GM15510 (cell line): ENCODE results near the gene DPYSL5.

ENCODE experiments used
- POLR2A ChIP-seq: IDR thresholded peaks from 3 replicates; pipeline ENCODE4 v1.6.1; 2011; ENCODE audit warnings: borderline replicate concordance; ENCODE audit not compliant: insufficient read length; ENCODE audit errors: extremely low read depth

DPYSL5 gene

DNA sequence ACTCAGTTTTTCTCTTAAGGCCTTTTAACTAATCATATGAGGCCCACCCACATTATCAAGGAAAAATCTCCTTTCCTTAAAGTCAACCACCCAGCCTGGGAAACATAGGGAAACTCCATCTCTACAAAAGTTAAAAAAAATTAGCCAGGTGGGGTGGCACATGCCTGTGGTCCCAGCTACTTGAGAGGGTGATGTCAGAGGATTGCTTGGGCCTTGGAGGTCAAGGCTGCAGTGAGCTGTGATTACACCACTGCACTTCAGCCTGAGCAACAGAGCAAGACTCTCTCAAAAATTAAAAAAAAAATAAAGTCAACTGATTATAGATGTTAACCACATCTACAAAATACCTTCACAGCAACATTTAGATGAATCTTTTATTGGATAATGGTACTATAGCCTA, 5.8 kb downstream of the DPYSL5 start:
- no peak for TF ChIP-seq POLR2A

DNA sequence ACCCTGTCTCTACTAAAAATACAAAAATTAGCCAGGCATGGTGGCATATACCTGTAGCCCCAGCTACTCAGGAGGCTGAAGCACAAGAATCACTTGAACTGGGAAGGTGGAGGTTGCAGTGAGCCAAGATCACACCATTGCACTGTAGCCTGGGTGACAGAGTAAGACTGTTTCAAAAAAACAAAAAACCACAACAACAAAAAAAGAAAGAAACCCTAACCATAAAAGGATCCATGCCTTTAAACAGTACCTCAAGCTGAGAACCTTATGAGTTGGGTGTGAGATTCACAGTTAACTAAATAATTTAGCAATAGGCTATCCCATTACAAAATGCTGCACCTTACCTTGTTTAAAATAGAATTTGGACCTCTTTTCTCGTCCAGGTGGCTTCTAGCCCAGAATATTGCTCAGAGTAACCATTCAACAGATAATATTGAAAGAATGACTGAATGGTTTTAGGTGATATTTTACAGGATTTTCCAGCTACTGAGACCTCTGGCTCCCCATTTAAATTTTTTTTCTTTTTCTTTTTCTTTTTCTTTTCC, 6.4 kb downstream of the DPYSL5 start:
- TF ChIP-seq POLR2A, result no peak

DNA sequence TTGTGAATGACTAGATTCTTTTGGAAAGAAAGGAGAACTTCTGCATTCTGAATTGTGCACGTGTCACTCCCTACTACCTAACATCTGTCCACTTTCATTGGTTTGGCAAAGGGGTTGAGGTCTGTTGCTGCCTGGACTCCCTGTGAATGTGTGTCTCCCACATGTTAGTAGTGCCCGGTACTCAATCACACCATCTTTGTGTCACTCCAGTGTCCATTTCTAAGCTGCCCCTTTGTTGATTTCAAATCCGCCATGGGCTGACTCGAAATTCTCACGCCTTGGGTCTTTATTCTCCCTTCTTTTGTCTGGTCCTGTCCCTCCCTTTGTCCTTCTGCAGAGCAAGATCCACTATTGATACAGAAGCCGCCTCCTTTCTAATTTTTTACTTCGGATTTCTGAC, 7.5 kb downstream of the DPYSL5 start:
- no peak for TF ChIP-seq POLR2A

DNA sequence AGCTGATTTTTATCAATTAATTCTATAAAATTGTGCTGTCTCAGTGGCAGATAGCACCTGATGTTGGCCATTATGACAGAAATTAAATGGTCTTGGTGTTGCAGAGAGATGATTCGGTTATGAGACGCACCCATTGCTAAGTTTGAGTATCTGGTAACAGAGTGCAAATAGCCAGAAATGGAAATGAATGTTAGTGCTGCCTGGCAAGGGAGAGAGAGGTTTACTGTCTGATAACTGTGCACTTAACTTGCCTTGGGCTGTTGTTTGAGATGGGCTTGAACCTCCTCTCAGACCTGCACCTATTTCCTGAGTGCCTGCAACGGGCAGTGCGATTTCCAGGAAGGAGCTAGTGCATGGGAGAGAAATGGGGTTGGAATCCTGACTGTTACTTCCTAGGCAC, 11.7 kb downstream of the DPYSL5 start:
- TF ChIP-seq POLR2A, result no peak

DNA sequence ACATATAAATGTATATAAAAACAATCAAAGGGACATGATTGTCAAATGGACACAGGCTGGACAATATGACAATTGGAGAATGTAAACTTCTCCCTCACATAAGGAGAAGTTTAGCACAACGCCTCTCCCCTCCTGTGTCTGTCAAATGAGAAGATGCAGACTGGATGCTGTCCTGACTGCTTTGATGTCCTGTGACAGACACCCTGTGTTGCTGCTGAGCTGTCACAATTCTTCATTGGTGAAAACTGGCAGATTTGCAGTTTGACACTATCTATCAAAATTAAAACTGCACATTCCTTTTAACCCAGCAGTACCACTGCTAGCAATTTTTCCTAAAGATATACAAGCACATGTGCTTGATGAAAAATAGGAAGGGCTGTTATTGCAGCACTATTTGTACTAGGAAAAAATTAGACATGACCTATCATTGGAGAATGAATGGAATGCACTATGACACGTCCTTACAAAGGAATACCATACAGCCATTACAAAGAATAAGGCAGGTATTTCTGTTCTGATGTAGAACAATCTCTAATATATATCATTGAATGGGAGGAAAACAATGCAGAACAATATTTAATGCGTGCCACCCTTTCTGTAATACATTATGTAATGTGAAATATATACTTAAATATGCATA, 12.4 kb downstream of the DPYSL5 start:
- no peak for TF ChIP-seq POLR2A

DNA sequence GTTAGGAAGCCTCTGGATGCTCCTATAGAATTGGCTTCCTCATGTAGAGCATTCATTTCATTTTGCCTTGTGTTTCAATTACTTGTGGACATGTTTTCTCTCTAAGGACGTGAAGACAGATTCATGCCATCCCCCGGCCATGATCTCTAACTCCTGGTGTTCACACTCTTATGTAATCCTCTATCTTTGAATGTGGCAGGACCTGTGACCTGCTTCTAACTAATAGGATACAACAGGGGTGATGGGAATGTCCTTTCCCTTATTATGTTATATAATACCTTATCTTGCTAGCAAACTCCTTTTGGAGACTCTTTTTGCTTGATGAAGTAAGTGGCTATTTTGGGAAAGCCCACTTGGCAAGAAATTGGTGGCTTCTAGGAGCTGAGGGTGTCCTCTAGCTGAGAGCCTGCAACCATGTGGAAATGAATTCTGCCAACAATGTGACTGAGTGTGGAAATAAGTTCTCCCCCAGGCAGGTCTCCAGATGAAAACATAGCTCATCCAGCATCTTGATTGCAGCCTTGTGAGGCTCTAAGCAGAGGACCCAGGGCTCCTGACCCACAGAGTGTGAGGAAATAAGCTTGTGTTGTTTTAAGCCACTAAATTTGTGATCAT, 13.8 kb downstream of the DPYSL5 start:
- TF ChIP-seq POLR2A, result no peak

DNA sequence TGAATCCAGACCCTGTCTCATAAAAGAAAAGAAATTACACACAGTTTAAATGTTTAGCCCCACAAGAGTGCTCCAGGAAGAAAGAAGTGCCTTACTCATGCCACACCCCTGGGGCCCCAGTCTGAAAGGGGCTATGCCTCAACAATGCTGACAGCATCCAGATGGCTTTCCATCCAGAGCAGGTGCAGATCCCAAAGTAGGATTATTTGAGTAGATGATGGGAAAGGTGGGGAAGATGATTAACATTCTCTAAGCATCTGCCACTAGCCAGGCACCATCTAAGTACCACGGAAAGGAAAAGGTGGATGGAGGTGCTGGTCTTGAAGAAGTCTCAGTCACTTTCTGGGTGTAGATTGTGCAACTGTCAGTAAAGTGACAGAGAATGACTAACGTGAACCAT, 16.3 kb downstream of the DPYSL5 start:
- no peak for TF ChIP-seq POLR2A

DNA sequence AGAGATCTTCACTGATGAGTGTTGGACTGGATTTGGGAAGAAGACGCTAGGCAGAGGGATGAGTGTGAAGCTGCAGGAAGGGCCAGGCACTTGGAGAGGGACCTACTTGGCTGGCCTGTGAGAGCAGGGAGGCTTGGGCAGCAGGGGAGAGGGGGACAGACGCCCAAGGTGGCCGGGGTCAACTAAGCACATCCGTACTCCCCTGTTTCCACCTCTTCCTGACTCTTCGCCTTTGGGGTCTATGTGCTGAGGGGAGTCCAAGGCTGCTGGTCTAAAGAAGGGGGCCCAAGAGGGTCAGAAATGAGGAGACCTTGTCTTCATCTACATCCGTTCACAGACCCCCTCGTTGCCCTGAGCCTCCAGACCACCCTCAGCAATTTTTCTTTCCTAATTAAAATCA, 16.7 kb downstream of the DPYSL5 start:
- TF ChIP-seq POLR2A, result no peak

DNA sequence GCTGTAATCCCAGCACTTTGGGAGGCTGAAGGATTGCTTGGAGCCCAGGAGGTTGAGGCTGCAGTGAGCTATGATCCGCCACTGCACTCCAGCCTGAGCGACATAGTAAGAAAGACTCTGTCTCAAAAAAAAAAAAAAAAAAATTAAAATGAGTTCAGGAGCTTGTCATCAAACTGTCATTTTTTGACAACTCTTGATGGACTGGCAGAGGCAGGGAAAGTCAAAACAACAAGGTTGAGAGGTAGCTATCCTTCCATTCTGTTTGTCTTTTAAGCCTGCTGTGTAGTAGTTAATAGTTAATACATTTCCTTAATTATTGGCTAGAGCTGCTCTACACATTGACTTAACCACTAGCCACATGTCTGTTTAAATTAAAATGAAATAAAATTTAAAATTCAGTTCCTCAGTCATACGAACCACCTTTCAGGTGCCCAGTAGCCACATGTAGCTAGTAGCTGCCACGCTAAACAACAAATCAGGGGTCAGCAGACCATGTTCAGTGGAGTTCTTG, 22.7 kb downstream of the DPYSL5 start:
- no peak for TF ChIP-seq POLR2A

DNA sequence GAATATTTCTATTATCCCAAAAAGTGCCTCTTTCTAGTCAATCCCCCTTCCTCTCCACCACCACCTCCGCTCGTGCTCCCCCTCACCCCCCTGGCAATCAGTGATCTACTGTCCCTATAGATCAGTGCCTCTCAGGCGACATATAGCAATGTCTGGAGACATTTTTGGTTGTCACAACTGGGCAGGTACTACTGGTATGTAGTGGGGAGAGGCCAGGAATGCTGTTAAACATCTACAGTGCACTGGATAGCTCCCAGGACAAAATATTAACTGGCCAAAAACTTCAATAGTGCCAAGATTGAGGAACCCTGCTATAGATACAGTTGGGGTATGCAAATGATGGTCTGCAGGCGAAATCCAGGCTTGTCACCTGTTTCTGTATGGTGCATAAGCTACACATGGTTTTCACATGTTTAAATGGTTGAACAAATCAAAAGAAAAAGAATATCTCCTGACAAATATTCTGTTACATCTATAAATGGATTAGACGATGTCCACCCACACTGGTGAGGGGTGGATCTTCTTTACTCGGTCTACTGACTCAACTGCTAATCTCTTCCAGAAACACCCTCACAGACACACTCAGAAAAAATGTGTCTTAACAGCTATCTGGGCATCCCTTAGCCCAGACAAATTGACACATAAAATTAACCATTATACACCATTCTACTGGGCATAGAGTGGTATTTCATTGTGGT, 25.5 kb downstream of the DPYSL5 start:
- TF ChIP-seq POLR2A, result no peak

DNA sequence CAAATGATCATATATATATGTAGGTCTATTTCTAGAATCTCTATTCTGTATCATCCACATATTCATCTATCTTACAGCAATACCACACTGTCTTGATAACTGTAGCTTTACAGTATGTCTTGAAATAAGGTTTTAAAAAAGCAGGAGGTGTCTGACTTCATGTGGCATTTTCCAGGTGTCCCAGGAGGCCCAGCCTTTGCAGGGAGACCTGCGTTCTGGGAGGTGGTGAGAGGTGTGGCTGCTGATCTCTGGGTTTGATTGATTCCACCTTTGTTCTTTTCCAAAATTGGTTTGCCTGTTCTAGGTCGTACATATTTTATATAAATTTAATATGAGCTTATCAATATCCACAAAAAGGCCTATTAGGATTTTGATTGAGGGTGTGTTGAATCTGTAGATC, 26.6 kb downstream of the DPYSL5 start:
- no peak for TF ChIP-seq POLR2A

DNA sequence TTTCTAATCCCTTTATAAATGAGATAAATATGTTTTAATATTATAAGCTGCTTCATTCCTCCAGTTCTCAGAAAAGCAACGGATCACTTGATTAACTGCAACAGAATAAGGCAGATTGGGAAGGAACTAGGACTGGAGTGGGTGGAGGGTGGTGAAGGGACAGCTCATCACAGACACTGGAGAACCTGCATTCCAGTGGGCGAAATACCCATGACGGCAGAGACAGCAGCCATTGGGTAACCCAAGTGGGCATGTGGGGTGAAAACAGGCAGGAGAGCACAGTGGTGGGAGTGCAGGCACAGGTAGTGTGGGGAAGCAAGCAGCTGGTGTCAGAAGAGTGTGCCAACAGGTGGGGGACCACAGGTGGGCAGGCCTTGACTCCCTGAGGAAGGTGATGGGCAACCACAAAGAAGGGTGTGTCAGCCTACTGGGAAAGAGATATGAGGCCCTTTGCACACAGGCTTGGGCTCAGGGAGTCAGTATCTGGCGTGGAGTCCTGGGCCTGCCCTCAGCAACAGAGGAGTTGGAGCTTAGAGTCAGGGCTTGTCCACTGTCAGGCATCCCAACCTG, 27.2 kb downstream of the DPYSL5 start:
- no peak for TF ChIP-seq POLR2A

DNA sequence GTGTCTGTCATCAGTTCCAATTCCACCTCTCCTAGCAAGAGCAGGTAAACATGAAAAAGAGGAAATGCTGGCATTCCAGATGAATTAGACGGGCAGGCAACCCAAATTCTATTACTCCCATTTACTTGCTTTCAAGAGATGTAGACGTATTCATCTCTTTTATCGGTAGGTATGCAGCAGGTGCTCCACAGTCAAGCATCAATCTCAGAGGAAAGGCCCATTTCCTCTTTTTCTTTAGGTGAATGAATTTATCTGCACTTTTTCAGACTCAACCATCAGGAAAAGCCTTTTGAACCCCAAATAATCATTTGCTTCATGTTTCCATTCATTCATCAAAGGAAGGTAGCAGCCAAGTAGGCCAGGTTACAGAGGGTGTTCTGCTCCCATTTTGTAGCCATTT, 27.9 kb downstream of the DPYSL5 start:
- TF ChIP-seq POLR2A, result no peak

DNA sequence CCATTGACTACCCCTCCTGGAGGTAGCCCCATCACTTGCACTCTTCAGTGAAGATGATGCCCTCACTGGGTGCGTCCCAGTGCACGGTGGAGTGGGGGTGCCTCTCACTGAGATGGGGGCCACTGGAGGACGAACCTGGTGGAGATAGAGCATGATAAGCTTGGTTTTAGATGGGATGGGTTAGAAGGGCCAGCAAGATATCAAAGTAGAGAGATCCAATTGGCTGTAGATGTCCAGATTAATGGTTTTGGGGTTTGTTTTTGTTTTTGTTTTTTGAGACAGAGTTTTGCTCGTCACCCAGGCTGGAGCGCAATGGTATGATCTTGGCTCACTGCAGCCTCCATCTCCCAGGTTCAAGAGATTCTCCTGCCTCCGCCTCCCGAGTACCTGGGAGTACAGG, 28.3 kb downstream of the DPYSL5 start:
- no peak for TF ChIP-seq POLR2A

DNA sequence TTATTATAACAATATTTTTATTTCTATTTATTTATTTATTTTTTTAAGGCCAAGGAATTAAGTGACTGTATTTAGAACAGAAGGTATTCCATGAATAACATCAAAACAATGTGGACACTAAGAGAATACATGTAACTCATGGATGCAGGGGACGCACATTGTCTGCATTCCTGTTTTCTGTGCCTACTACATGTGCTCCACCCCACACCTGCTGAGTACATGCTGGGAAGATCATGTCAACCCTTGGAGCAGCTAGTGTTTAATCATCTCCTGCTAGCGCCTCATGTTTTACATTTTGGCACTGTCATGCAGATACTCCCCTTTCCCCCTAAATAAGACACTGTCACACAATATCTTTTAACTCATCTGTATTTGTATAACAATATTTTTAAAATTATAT, 29.3 kb downstream of the DPYSL5 start:
- TF ChIP-seq POLR2A, result no peak
